ENCODE measurements around the gene SPHKAP.
"Not testable (repeated sequence)": the region's sequence is repeated elsewhere in the genome, so short reads cannot be mapped to it uniquely, and the experiment has no call there.

The SPHKAP gene

DNA sequence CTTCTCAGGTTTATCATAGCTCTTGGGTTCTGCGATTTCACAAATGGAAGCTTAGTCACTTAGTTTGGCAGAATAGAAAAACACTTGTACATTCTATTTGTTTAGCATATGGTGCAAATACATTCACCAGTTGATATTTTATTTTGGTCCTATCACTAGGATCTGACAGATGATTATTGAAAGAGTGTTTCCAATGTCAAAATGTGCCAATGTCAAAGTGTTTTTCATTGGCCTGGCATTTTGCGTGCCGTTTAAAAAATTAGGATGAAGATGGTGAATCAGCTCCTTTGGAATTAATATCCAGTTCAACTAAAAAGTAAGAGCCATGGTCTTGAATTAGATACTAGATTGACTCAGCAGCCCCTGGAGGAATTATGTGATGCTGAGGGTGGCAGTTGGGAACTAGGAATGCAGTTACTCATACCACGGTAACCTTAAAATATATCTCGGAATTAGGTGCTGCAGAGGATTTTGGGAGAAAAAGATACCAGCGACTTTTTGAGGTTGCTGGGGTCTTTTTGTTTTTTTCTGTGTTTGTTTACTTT lies 87.0 kb downstream of the SPHKAP start:
- FAIRE-seq (no peak), DNase-seq (ENCODE audit: low spot score) (no peak)

DNA sequence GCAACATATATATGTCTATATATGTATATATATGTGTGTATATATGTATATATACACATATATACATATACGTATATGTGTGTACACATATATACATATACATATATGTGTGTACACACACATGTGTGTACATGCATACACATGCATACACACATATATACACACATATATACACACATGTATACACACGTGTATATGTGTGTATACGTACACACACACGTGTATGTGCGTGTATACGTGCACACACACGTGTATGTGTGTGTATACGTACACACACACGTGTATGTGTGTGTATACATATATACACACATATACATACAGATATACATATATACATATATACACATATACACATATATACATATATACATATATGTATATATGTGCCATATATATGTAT lies 89.4 kb downstream of the SPHKAP start:
- DNase-seq (ENCODE audit: low spot score) = no peak
- no peak for FAIRE-seq

GRCh38 chr2:228086561-228086960 lies 94.9 kb downstream of the SPHKAP start:
- DNase-seq (ENCODE audit: low spot score) (no peak), FAIRE-seq (no peak)

GRCh38 chr2:228084717-228085116 lies 96.8 kb downstream of the SPHKAP start:
- FAIRE-seq (no peak), DNase-seq (ENCODE audit: low spot score) (no peak)

- no peak for DNase-seq (ENCODE audit: low spot score)
These were observed 98.4 kb downstream of the SPHKAP start for GRCh38 chr2:228083131-228083530.

GRCh38 chr2:228082571-228082970 lies 98.9 kb downstream of the SPHKAP start:
- FAIRE-seq = no peak
- DNase-seq (ENCODE audit: low spot score) = no peak

More at GRCh38 chr2:228083131-228083530, 98.4 kb downstream of the SPHKAP start:
- FAIRE-seq = no peak

DNA sequence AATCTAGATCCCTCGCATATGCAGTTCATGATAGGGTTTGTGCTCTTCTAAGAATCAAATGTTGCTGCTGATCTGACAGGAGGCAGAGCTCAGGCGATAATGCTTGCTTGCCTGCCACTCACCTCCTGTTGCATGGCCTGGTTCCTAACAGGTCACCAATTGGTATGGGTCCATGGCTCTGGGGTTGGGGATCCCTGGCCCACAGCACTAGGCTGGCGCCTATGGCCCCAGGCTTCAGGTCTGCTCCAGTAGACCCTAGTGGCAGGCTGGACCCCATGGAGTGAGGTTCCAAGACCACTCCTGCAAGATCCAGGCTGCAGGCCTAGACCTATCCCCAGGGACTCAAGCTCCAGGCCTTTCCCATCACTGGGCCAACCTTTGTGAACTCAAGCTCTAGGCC lies 102.3 kb downstream of the SPHKAP start:
- DNase-seq (ENCODE audit: low spot score) (no peak), FAIRE-seq (no peak)

- DNase-seq (ENCODE audit: low spot score) = not testable (repeated sequence)
These were observed 104.8 kb downstream of the SPHKAP start for GRCh38 chr2:228076695-228077094.

GRCh38 chr2:228072669-228073068 lies 108.8 kb downstream of the SPHKAP start:
- FAIRE-seq = no peak
- DNase-seq (ENCODE audit: low spot score) = no peak

More at GRCh38 chr2:228076695-228077094, 104.8 kb downstream of the SPHKAP start:
- not testable (repeated sequence) for FAIRE-seq

- no peak for FAIRE-seq
- no peak for DNase-seq (ENCODE audit: low spot score)
These were observed 114.2 kb downstream of the SPHKAP start for GRCh38 chr2:228067309-228067708.

DNA sequence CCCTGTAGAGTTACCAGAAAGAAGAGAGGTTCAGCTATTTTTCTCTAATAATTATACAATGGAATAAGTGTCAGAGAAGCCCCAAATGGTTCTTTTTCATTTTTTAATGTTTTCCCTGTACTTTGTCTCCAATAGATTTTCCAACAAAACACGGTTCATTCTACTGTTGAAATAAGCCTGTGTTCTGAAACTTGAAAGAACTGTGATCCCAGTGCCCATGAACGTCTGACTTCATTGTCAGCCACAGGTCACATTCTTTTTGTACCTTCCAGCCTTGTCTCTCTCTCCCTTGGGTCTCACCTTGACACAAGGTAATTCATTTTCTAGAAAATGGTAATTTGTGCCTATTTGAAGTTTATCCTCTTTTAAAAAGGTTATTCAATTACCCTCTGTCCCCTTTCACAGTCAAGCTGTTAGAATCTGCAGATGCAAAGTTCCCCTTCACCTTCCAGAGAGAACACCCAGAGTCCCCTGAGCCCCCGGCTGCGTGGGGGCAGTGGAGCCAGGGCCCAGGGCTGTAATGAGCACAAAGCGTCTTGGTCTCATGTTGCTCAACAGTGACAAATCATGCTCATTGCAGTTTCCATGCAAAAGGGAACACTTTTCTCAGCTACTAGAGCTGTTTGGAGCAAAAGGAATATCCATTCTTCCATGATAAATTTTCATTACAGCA lies 115.2 kb downstream of the SPHKAP start:
- no peak for DNase-seq (ENCODE audit: low spot score)
- FAIRE-seq = no peak

DNA sequence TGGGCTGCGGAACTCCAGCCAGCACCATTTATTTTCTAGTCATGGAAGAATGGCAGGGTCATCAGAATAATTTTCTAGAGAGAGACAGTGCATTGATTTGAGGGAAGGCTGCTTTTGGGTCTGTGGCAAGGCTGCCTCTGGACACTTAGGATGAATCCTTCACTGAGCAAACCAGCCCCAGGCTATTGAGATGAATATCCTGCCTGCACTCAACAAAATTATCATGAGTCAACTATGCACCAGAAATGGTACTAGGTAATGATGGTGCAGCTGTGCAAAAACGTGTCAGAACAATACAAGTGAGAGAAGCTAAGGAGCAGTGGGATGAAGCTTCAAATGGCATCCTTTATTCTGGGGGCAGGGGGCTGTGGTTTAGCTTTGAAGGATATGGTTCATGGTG lies 115.8 kb downstream of the SPHKAP start:
- FAIRE-seq (no peak), DNase-seq (ENCODE audit: low spot score) (no peak)

DNA sequence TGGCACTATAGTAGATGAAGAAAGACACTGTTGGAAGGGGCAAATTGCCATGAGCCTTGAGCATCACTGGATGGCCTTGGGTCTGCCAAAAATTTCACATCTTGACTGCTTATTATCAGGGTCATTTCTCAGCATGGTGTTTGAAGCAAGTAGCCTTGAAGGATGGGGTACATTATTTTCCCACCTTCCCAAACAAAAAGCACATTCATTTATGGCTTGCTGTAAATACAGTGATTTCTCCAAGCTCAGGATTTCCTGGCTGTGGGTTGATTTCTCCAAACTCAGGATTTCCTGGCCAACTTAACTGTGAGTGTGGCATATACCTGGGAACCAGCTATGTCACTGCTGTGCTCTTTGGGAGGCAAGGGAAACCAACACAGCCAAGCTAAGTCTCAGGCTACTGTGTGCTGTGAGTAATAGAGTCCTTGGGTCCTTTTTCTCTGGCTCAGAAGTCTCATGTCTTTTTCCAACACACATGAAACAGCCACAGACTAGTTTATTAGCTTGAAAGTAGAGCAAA lies 116.6 kb downstream of the SPHKAP start:
- DNase-seq (ENCODE audit: low spot score) (no peak), FAIRE-seq (no peak)

- FAIRE-seq (no peak), DNase-seq (ENCODE audit: low spot score) (no peak)
These were observed 117.5 kb downstream of the SPHKAP start for GRCh38 chr2:228064024-228064423.

- no peak for DNase-seq (ENCODE audit: low spot score)
- FAIRE-seq = no peak
These were observed 117.9 kb downstream of the SPHKAP start for GRCh38 chr2:228063558-228063957.

DNA sequence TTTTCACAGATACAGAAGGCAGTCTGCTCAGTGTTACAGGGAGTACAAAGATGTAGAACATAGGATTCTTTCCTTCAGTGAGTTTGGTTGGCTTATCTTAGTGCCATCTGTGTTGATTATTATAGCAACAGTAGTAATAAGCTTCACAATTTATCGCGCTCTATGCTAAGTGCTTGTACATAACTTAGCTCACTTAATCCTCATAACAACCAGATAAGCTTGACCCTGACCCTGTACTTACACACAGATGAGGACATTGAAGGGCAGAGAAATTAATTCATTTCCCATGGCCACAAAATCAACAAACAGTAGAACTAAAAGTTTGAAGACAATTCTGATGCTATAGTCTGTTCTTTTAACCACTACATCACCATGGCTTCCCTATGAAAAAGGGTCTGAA lies 121.8 kb downstream of the SPHKAP start:
- no peak for FAIRE-seq
- DNase-seq (ENCODE audit: low spot score) = no peak

- no peak for DNase-seq (ENCODE audit: low spot score)
- no peak for FAIRE-seq
These were observed 125.0 kb downstream of the SPHKAP start for GRCh38 chr2:228056293-228057097.

- DNase-seq (ENCODE audit: low spot score) (peak; percentile 45), FAIRE-seq (peak; percentile 17)
These were observed 132.5 kb downstream of the SPHKAP start for GRCh38 chr2:228048838-228049490.

- FAIRE-seq = no peak
- DNase-seq (ENCODE audit: low spot score) = no peak
These were observed 140.5 kb downstream of the SPHKAP start for GRCh38 chr2:228040995-228041394.

- peak; percentile 67 for FAIRE-seq
- DNase-seq (ENCODE audit: low spot score) = no peak
These were observed 141.5 kb downstream of the SPHKAP start for GRCh38 chr2:228039752-228040534.

GRCh38 chr2:228038967-228039366 lies 142.5 kb downstream of the SPHKAP start:
- DNase-seq (ENCODE audit: low spot score) (no peak), FAIRE-seq (no peak)

All from RCC 7860 (cell line).